ENCODE measurements around the gene EFHD1.
"Not testable (repeated sequence)": the region's sequence is repeated elsewhere in the genome, so short reads cannot be mapped to it uniquely, and the experiment has no call there.

Gene EFHD1

GRCh38 chr2:232691117-232691516 is 57.7 kb downstream of the EFHD1 start:
- not testable (repeated sequence) for DNase-seq (ENCODE audit: low read depth, low spot score)

GRCh38 chr2:232693344-232693743 is 59.9 kb downstream of the EFHD1 start:
- no peak for DNase-seq (ENCODE audit: low read depth, low spot score)

GRCh38 chr2:232696609-232697058 is 63.2 kb downstream of the EFHD1 start:
- no peak for DNase-seq (ENCODE audit: low read depth, low spot score)

GRCh38 chr2:232697059-232697806 is 63.8 kb downstream of the EFHD1 start, which contains the start of gene GIGYF2:
Gene GIGYF2, plus strand, starts transcription at chr2:232697331. Its CDS starts 37,867 bp downstream, at chr2:232735198.
- DNase-seq (ENCODE audit: low read depth, low spot score), result peak; percentile 75

- no peak for DNase-seq (ENCODE audit: low read depth, low spot score)
Observed at GRCh38 chr2:232697807-232698110, 64.4 kb downstream of the EFHD1 start.

- no peak for DNase-seq (ENCODE audit: low read depth, low spot score)
Observed at GRCh38 chr2:232698556-232699091, 65.2 kb downstream of the EFHD1 start.

- DNase-seq (ENCODE audit: low read depth, low spot score), result no peak
Observed at GRCh38 chr2:232699110-232699509, 65.7 kb downstream of the EFHD1 start.

- DNase-seq (ENCODE audit: low read depth, low spot score), result no peak
Observed at GRCh38 chr2:232700154-232700553, 66.8 kb downstream of the EFHD1 start.

GRCh38 chr2:232707076-232707475 is 73.7 kb downstream of the EFHD1 start:
- no peak for DNase-seq (ENCODE audit: low read depth, low spot score)

- DNase-seq (ENCODE audit: low read depth, low spot score), result no peak
Observed at GRCh38 chr2:232713505-232713904, 80.1 kb downstream of the EFHD1 start.

- no peak for DNase-seq (ENCODE audit: low read depth, low spot score)
Observed at GRCh38 chr2:232714969-232715368, 81.6 kb downstream of the EFHD1 start.

- DNase-seq (ENCODE audit: low read depth, low spot score), result not testable (repeated sequence)
Observed at GRCh38 chr2:232720056-232720455, 86.7 kb downstream of the EFHD1 start.

GRCh38 chr2:232721261-232721660 is 87.9 kb downstream of the EFHD1 start:
- DNase-seq (ENCODE audit: low read depth, low spot score), result no peak

- DNase-seq (ENCODE audit: low read depth, low spot score), result no peak
Observed at GRCh38 chr2:232721882-232722281, 88.5 kb downstream of the EFHD1 start.

GRCh38 chr2:232723027-232723426 is 89.6 kb downstream of the EFHD1 start:
- no peak for DNase-seq (ENCODE audit: low read depth, low spot score)

- DNase-seq (ENCODE audit: low read depth, low spot score), result no peak
Observed at GRCh38 chr2:232728785-232729184, 95.4 kb downstream of the EFHD1 start.

- DNase-seq (ENCODE audit: low read depth, low spot score), result no peak
Observed at GRCh38 chr2:232731470-232731869, 98.1 kb downstream of the EFHD1 start.

All from iPS DF 19.7 (cell line).